ENCODE results near the gene FAN1. TPM values are rescaled to one million over a fixed set of nuclear protein-coding genes. Genes with fewer than 3 reads are reported as not detected.

Gene FAN1
- total RNA-seq, 1 donor from 2014 or later: 35.3 TPM

- TF ChIP-seq CTCF (IDR thresholded peaks at IDR 0.05): no peak
- TF ChIP-seq EZH2phosphoT487 (IDR thresholded peaks at IDR 0.05): no peak
- TF ChIP-seq EZH2 (IDR thresholded peaks at IDR 0.05): no peak
Observed at GRCh38 chr15:30974112-30974511, 70.4 kb downstream of the FAN1 start.

GRCh38 chr15:30978328-30978727, 74.6 kb downstream of the FAN1 start:
- H3K9me3 Mint-ChIP-seq: no peaks in the 10 kb centered on the region
- Histone ChIP-seq H3K27me3 (no peaks in the 10 kb centered on the region), H3K4me3 (no peak overlapping the region), H2AFZ (replicated peaks) (no peak overlapping the region), H3K9ac (no peak overlapping the region), H3F3A (ENCODE audit: low read depth) (no peaks in the 10 kb centered on the region), H4K20me1 (ENCODE audit: low read depth) (no peaks in the 10 kb centered on the region), H3K27ac (no peak overlapping the region), H3K4me1 (no peaks in the 10 kb centered on the region), H3K79me2 (ENCODE audit: low read depth) (peaks cover 6% of the 10 kb centered on the region), H3K36me3 (no peaks in the 10 kb centered on the region), H3K9me3 (ENCODE audit: low read depth) (no peaks in the 10 kb centered on the region), H3K4me2 (no peak overlapping the region)
- H3K4me1 Mint-ChIP-seq: no peaks in the 10 kb centered on the region
- DNase-seq (ENCODE audit: low spot score): no peak
- no peak for TF ChIP-seq EZH2phosphoT487 (IDR thresholded peaks at IDR 0.05)
- TF ChIP-seq CTCF (IDR thresholded peaks at IDR 0.05): no peak
- TF ChIP-seq EZH2 (IDR thresholded peaks at IDR 0.05): no peak
- no peaks in the 10 kb centered on the region for H3K27me3 Mint-ChIP-seq (ENCODE audit: insufficient read depth, low read depth)
- peaks cover 4% of the 10 kb centered on the region for H3K36me3 Mint-ChIP-seq
- no peak overlapping the region for H3K27ac Mint-ChIP-seq
- H3K4me3 Mint-ChIP-seq: no peak overlapping the region

More at GRCh38 chr15:30974112-30974511, 70.4 kb downstream of the FAN1 start:
- no peaks in the 10 kb centered on the region for H3K27me3 ChIP-seq
- no peaks in the 10 kb centered on the region for H3K9me3 ChIP-seq (ENCODE audit: low read depth)
- no peaks in the 10 kb centered on the region for H3K4me1 ChIP-seq
- no peaks in the 10 kb centered on the region for H3K79me2 ChIP-seq (ENCODE audit: low read depth)
- H3K4me3 ChIP-seq: no peak overlapping the region
- H3K27ac ChIP-seq: no peak overlapping the region
- no peaks in the 10 kb centered on the region for H3K36me3 ChIP-seq
- no peaks in the 10 kb centered on the region for H3K27me3 Mint-ChIP-seq (ENCODE audit: insufficient read depth, low read depth)
- no peaks in the 10 kb centered on the region for H3F3A ChIP-seq (ENCODE audit: low read depth)
- no peak overlapping the region for H3K4me2 ChIP-seq
- no peaks in the 10 kb centered on the region for H3K9me3 Mint-ChIP-seq
- H3K36me3 Mint-ChIP-seq: peaks cover 15% of the 10 kb centered on the region
- no peak overlapping the region for H3K9ac ChIP-seq
- no peak overlapping the region for H3K4me3 Mint-ChIP-seq
- H3K27ac Mint-ChIP-seq: no peak overlapping the region
- H2AFZ ChIP-seq (replicated peaks): no peak overlapping the region
- DNase-seq (ENCODE audit: low spot score): no peak
- no peaks in the 10 kb centered on the region for H4K20me1 ChIP-seq (ENCODE audit: low read depth)
- no peaks in the 10 kb centered on the region for H3K4me1 Mint-ChIP-seq

- no peak overlapping the region for H3K4me2 ChIP-seq
- H3K36me3 ChIP-seq: no peaks in the 10 kb centered on the region
- H3K27me3 Mint-ChIP-seq (ENCODE audit: insufficient read depth, low read depth): no peaks in the 10 kb centered on the region
- H2AFZ ChIP-seq (replicated peaks): no peak overlapping the region
- no peak for TF ChIP-seq EZH2 (IDR thresholded peaks at IDR 0.05)
- TF ChIP-seq EZH2phosphoT487 (IDR thresholded peaks at IDR 0.05): no peak
- no peak for TF ChIP-seq CTCF (IDR thresholded peaks at IDR 0.05)
- no peak overlapping the region for H3K27ac Mint-ChIP-seq
- H3K27ac ChIP-seq: no peak overlapping the region
- no peaks in the 10 kb centered on the region for H3F3A ChIP-seq (ENCODE audit: low read depth)
- no peaks in the 10 kb centered on the region for H3K4me1 ChIP-seq
- H3K4me3 ChIP-seq: no peak overlapping the region
- peaks cover 6% of the 10 kb centered on the region for H3K79me2 ChIP-seq (ENCODE audit: low read depth)
- no peaks in the 10 kb centered on the region for H4K20me1 ChIP-seq (ENCODE audit: low read depth)
- H3K36me3 Mint-ChIP-seq: no peaks in the 10 kb centered on the region
- H3K9me3 ChIP-seq (ENCODE audit: low read depth): no peaks in the 10 kb centered on the region
- H3K4me3 Mint-ChIP-seq: no peak overlapping the region
- no peak for DNase-seq (ENCODE audit: low spot score)
- no peaks in the 10 kb centered on the region for H3K27me3 ChIP-seq
- H3K4me1 Mint-ChIP-seq: no peaks in the 10 kb centered on the region
- no peaks in the 10 kb centered on the region for H3K9me3 Mint-ChIP-seq
- H3K9ac ChIP-seq: no peak overlapping the region
Observed at GRCh38 chr15:30979457-30979856, 75.7 kb downstream of the FAN1 start.

All from neural progenitor cell (in vitro differentiated cells).